GM08714 (cell line): ENCODE results near the gene ZNF618.

Source experiments
- H3K4me3 ChIP-seq: fragments of 200-500 bp; sonication (Bioruptor generic); 2 replicates; pipeline ENCODE4 v1.5.1; 2014; ENCODE audit warnings: mild to moderate bottlenecking, low read length, inconsistent platforms
- ZNF274 ChIP-seq: IDR thresholded peaks from 2 replicates; pipeline ENCODE4 v1.6.1; 2012; ENCODE audit warnings: mild to moderate bottlenecking, low read depth, low read length

ZNF618 gene

GRCh38 chr9:114096866-114097612 lies 220.9 kb downstream of the ZNF618 start:
- no peak overlapping the region for H3K4me3 ChIP-seq
- no peak for TF ChIP-seq ZNF274

- no peak overlapping the region for H3K4me3 ChIP-seq
- TF ChIP-seq ZNF274, result no peak
Observed at GRCh38 chr9:114097613-114098020, 221.5 kb downstream of the ZNF618 start.

- no peak for TF ChIP-seq ZNF274
- H3K4me3 ChIP-seq, result no peak overlapping the region
Observed at GRCh38 chr9:114098021-114098935, 222.2 kb downstream of the ZNF618 start.

- H3K4me3 ChIP-seq, result no peak within 1 kb of the TSS
- no peak for TF ChIP-seq ZNF274
Observed at GRCh38 chr9:114098936-114099668, 223.0 kb downstream of the ZNF618 start, which contains the start of gene KIF12. Gene KIF12, minus strand, starts transcription at chr9:114099292. Its CDS starts 16 bp downstream, at chr9:114099276.

DNA sequence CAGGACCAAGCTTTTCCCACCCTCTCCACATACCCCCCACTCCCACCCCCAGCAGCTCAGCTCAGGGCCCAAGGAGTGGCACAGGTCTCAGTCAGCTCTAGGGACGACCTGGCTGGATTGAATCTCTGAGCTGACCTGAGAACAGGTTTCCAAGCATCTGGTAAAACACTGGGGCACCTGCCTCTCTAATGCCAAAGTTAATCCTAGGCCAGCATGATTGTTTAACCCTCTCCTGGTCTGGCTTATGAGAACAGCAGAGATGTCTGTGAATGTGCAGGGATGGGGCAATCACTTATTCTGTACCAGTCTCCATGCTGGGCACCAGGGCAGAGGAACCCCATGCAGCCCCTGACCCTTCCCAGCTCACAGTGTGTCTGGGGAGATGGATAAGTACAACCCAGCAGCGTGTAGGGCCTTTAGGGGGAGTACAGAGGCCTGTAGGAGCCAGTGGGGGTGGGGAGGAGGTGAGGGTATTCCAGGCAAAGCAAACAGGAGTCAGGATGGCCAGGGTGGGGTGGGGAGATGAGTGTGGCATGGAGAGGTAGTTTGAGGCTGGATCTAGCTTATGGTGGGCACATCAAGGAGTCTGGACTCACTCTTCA lies 223.7 kb downstream of the ZNF618 start:
- TF ChIP-seq ZNF274, result no peak
- no peak overlapping the region for H3K4me3 ChIP-seq

GRCh38 chr9:114100536-114100935 lies 224.4 kb downstream of the ZNF618 start:
- no peak overlapping the region for H3K4me3 ChIP-seq

GRCh38 chr9:114102484-114102883 lies 226.4 kb downstream of the ZNF618 start:
- no peak for TF ChIP-seq ZNF274
- no peak overlapping the region for H3K4me3 ChIP-seq

More at GRCh38 chr9:114100536-114100935, 224.4 kb downstream of the ZNF618 start:
- TF ChIP-seq ZNF274, result no peak

GRCh38 chr9:114105236-114105635 lies 229.1 kb downstream of the ZNF618 start:
- no peak for TF ChIP-seq ZNF274
- no peak overlapping the region for H3K4me3 ChIP-seq
